Activated T-cell treated with anti-CD3 and anti-CD28 coated beads, Interleukin-2, amount 50 U/mL, for 72 hours (primary cell): ENCODE measurements around the gene MACC1. TPM values are rescaled to one million over a fixed set of nuclear protein-coding genes. Genes with fewer than 3 reads are reported as not detected.
"Not testable (repeated sequence)": the region's sequence is repeated elsewhere in the genome, so short reads cannot be mapped to it uniquely, and the experiment has no call there.

Experiments
- ATAC-seq, 2 donors: fragments of 150-1000 bp; cut with Tn5 transposase; replicated peaks in 1 of 2; 2 replicates each; pipeline ENCODE4 v1.10.0; 2021; ENCODE audit warnings: moderate library complexity in 2 of 2, mild to moderate bottlenecking in 1 of 2
- DNase-seq, 2 donors: peaks; one replicate each; pipeline ENCODE4 v3.0.0; 2021 to 2022; ENCODE audit warnings: mixed read lengths in 1 of 2
- H3K27ac Mint-ChIP-seq: one replicate; pipeline ENCODE4 v1.8.0; 2022; ENCODE audit warnings: mild to moderate bottlenecking, moderate library complexity, mixed read lengths
- H3K27me3 Mint-ChIP-seq: one replicate; pipeline ENCODE4 v1.8.0; 2022; ENCODE audit warnings: low read depth, mixed read lengths
- H3K36me3 Mint-ChIP-seq, 2 donors: one replicate each; pipeline ENCODE4 v1.8.0; 2022; ENCODE audit warnings: mixed read lengths in 2 of 2, mild to moderate bottlenecking in 1 of 2; ENCODE audit not compliant: insufficient read depth in 2 of 2
- H3K4me1 Mint-ChIP-seq: one replicate; pipeline ENCODE4 v1.8.0; 2022; ENCODE audit warnings: low read depth, mixed read lengths
- H3K4me3 Mint-ChIP-seq, 2 donors: one replicate each; pipeline ENCODE4 v1.8.0; 2022; ENCODE audit warnings: mild to moderate bottlenecking in 2 of 2, mixed read lengths in 2 of 2, moderate library complexity in 2 of 2
- H3K9me3 Mint-ChIP-seq, 2 donors: one replicate each; pipeline ENCODE4 v1.8.0; 2022; ENCODE audit warnings: mixed read lengths in 2 of 2
- total RNA-seq, 2 donors: library from RNA; stranded (reverse); gene quantifications; one replicate each; pipeline ENCODE4 v1.2.3, GENCODE V29; 2022

The MACC1 gene
- total RNA-seq, 2 donors from 2014 or later = 0.12 to 0.22 TPM

GRCh38 chr7:20197125-20197748 is 19.9 kb downstream of the MACC1 start:
- H3K9me3 Mint-ChIP-seq = peaks cover 0 to 1% of the 10 kb centered on the region in 2 donors
- H3K36me3 Mint-ChIP-seq = no peaks in the 10 kb centered on the region
- DNase-seq = no peak
- no peak overlapping the region for H3K4me3 Mint-ChIP-seq
- no peak for ATAC-seq
- H3K27ac Mint-ChIP-seq = no peak overlapping the region
- no peaks in the 10 kb centered on the region for H3K27me3 Mint-ChIP-seq
- H3K4me1 Mint-ChIP-seq = peaks cover 12% of the 10 kb centered on the region

GRCh38 chr7:20194343-20194995 is 22.7 kb downstream of the MACC1 start:
- Mint-ChIP-seq H3K36me3 (peaks cover 0 to 2% of the 10 kb centered on the region in 2 donors), H3K4me1 (peaks cover 4% of the 10 kb centered on the region), H3K27me3 (no peaks in the 10 kb centered on the region), H3K4me3 (no peak overlapping the region), H3K9me3 (peaks cover 2% of the 10 kb centered on the region in 2 donors), H3K27ac (no peak overlapping the region)
- ATAC-seq (no peak), DNase-seq (no peak)

- H3K36me3 Mint-ChIP-seq = peaks cover 0 to 3% of the 10 kb centered on the region in 2 donors
- ATAC-seq (no peak), DNase-seq (no peak)
- no peaks in the 10 kb centered on the region for H3K27me3 Mint-ChIP-seq
- H3K9me3 Mint-ChIP-seq = peaks cover 4 to 5% of the 10 kb centered on the region in 2 donors
- no peak overlapping the region for H3K27ac Mint-ChIP-seq
- no peaks in the 10 kb centered on the region for H3K4me1 Mint-ChIP-seq
- H3K4me3 Mint-ChIP-seq = no peak overlapping the region
Observed at GRCh38 chr7:20193873-20194272, 23.3 kb downstream of the MACC1 start.

GRCh38 chr7:20193242-20193777 is 23.9 kb downstream of the MACC1 start:
- DNase-seq = no peak
- Mint-ChIP-seq H3K4me1 (no peaks in the 10 kb centered on the region), H3K36me3 (peaks cover 0 to 3% of the 10 kb centered on the region in 2 donors), H3K9me3 (peaks cover 5% of the 10 kb centered on the region in 2 donors), H3K27ac (no peak overlapping the region), H3K4me3 (no peak overlapping the region), H3K27me3 (no peaks in the 10 kb centered on the region)
- ATAC-seq = no peak

- Mint-ChIP-seq H3K36me3 (peaks cover 0 to 3% of the 10 kb centered on the region in 2 donors), H3K27me3 (no peaks in the 10 kb centered on the region), H3K4me1 (no peaks in the 10 kb centered on the region), H3K9me3 (peaks cover 5% of the 10 kb centered on the region in 2 donors), H3K4me3 (no peak overlapping the region), H3K27ac (no peak overlapping the region)
- ATAC-seq = no peak
- no peak for DNase-seq
Observed at GRCh38 chr7:20191391-20191869, 25.8 kb downstream of the MACC1 start.

- no peak overlapping the region for H3K27ac Mint-ChIP-seq
- no peak overlapping the region for H3K4me3 Mint-ChIP-seq
- ATAC-seq = no peak
- no peak for DNase-seq
- no peaks in the 10 kb centered on the region for H3K27me3 Mint-ChIP-seq
- peaks cover 5% of the 10 kb centered on the region in 2 donors for H3K9me3 Mint-ChIP-seq
- H3K4me1 Mint-ChIP-seq = no peaks in the 10 kb centered on the region
- H3K36me3 Mint-ChIP-seq = peaks cover 0 to 3% of the 10 kb centered on the region in 2 donors
Observed at GRCh38 chr7:20190560-20191390, 26.4 kb downstream of the MACC1 start.

- H3K4me1 Mint-ChIP-seq = no peaks in the 10 kb centered on the region
- H3K27me3 Mint-ChIP-seq = no peaks in the 10 kb centered on the region
- H3K27ac Mint-ChIP-seq = no peak overlapping the region
- no peak for DNase-seq
- H3K36me3 Mint-ChIP-seq = peaks cover 0 to 3% of the 10 kb centered on the region in 2 donors
- H3K4me3 Mint-ChIP-seq = no peak overlapping the region
- ATAC-seq = no peak
- H3K9me3 Mint-ChIP-seq = peaks cover 5% of the 10 kb centered on the region in 2 donors
Observed at GRCh38 chr7:20189852-20190251, 27.3 kb downstream of the MACC1 start.

- H3K4me1 Mint-ChIP-seq = no peaks in the 10 kb centered on the region
- H3K27ac Mint-ChIP-seq = no peak overlapping the region
- DNase-seq (no peak), ATAC-seq (no peak)
- H3K9me3 Mint-ChIP-seq = peaks cover 5 to 8% of the 10 kb centered on the region in 2 donors
- H3K27me3 Mint-ChIP-seq = no peaks in the 10 kb centered on the region
- H3K36me3 Mint-ChIP-seq = peaks cover 0 to 3% of the 10 kb centered on the region in 2 donors
- H3K4me3 Mint-ChIP-seq = no peak overlapping the region
Observed at GRCh38 chr7:20188567-20188966, 28.6 kb downstream of the MACC1 start.

GRCh38 chr7:20187850-20188249 is 29.3 kb downstream of the MACC1 start:
- DNase-seq, H3K27ac Mint-ChIP-seq, H3K9me3 Mint-ChIP-seq, ATAC-seq, H3K36me3 Mint-ChIP-seq, H3K27me3 Mint-ChIP-seq, H3K4me1 Mint-ChIP-seq, H3K4me3 Mint-ChIP-seq: not testable (repeated sequence)

GRCh38 chr7:20185988-20186387 is 31.2 kb downstream of the MACC1 start:
- H3K27me3 Mint-ChIP-seq = no peaks in the 10 kb centered on the region
- DNase-seq = no peak
- H3K4me3 Mint-ChIP-seq = no peak overlapping the region

GRCh38 chr7:20183086-20183485 is 34.1 kb downstream of the MACC1 start:
- Mint-ChIP-seq H3K9me3 (peaks cover 0 to 5% of the 10 kb centered on the region in 2 donors), H3K27me3 (no peaks in the 10 kb centered on the region), H3K27ac (no peak overlapping the region), H3K4me3 (no peak overlapping the region), H3K36me3 (no peaks in the 10 kb centered on the region), H3K4me1 (no peaks in the 10 kb centered on the region)
- DNase-seq (no peak), ATAC-seq (no peak)

More at GRCh38 chr7:20185988-20186387, 31.2 kb downstream of the MACC1 start:
- Mint-ChIP-seq H3K36me3 (peaks cover 0 to 3% of the 10 kb centered on the region in 2 donors), H3K9me3 (peaks cover 5 to 10% of the 10 kb centered on the region in 2 donors), H3K4me1 (no peaks in the 10 kb centered on the region), H3K27ac (no peak overlapping the region)
- no peak for ATAC-seq

GRCh38 chr7:20176578-20177242 is 40.5 kb downstream of the MACC1 start:
- H3K27ac Mint-ChIP-seq = no peak overlapping the region

More at GRCh38 chr7:20176578-20177242, 40.5 kb downstream of the MACC1 start:
- ATAC-seq = no peak
- H3K36me3 Mint-ChIP-seq = no peaks in the 10 kb centered on the region
- H3K4me3 Mint-ChIP-seq = no peak overlapping the region
- H3K27me3 Mint-ChIP-seq = no peaks in the 10 kb centered on the region
- no peaks in the 10 kb centered on the region for H3K9me3 Mint-ChIP-seq
- no peaks in the 10 kb centered on the region for H3K4me1 Mint-ChIP-seq
- DNase-seq = no peak
